Brain microvascular endothelial cell (primary cell): ENCODE measurements around the gene TEAD3.
"Not testable (repeated sequence)": the region's sequence is repeated elsewhere in the genome, so short reads cannot be mapped to it uniquely, and the experiment has no call there.

ENCODE experiments used
- DNase-seq: peaks from one replicate; pipeline ENCODE4 v3.0.0-alpha.2; 2020
- H3K27ac ChIP-seq: fragments of 250-450 bp; sonication (Bioruptor Pico); 2 replicates; pipeline ENCODE4 v1.5.1; 2020; ENCODE audit warnings: mild to moderate bottlenecking, moderate library complexity
- H3K27me3 ChIP-seq: fragments of 250-450 bp; sonication (Bioruptor Pico); replicated peaks from 2 replicates; pipeline ENCODE4 v1.5.1; 2020; ENCODE audit warnings: mild to moderate bottlenecking
- H3K36me3 ChIP-seq: fragments of 250-450 bp; sonication (Bioruptor Pico); replicated peaks from 2 replicates; pipeline ENCODE4 v1.5.1; 2020; ENCODE audit warnings: mild to moderate bottlenecking
- H3K4me3 ChIP-seq: 2 replicates; pipeline ENCODE4 v1.5.1; 2011; ENCODE audit warnings: low read depth, mild to moderate bottlenecking, control low read depth, low read length, moderate library complexity
- CTCF ChIP-seq: IDR thresholded peaks from 2 replicates; pipeline ENCODE4 v1.5.1; 2011; ENCODE audit warnings: low read depth, mild to moderate bottlenecking, moderate library complexity, low read length, control low read depth, inconsistent platforms; ENCODE audit errors: missing control alignments
- in situ Hi-C: cut with HindIII; loops from 2 replicates; pipeline ENCODE4 v1.10.0; 2017; ENCODE audit warnings: low sequenced_read_pairs, low pct_ligation_motif_present

Gene TEAD3

GRCh38 chr6:35442693-35443092 lies 54.2 kb downstream of the TEAD3 start:
- no peak overlapping the region for H3K27ac ChIP-seq
- in situ Hi-C loops: no loop called here
- no peak for DNase-seq
- TF ChIP-seq CTCF: no peak
- no peak overlapping the region for H3K4me3 ChIP-seq
- no peaks in the 10 kb centered on the region for H3K27me3 ChIP-seq
- no peaks in the 10 kb centered on the region for H3K36me3 ChIP-seq

DNA sequence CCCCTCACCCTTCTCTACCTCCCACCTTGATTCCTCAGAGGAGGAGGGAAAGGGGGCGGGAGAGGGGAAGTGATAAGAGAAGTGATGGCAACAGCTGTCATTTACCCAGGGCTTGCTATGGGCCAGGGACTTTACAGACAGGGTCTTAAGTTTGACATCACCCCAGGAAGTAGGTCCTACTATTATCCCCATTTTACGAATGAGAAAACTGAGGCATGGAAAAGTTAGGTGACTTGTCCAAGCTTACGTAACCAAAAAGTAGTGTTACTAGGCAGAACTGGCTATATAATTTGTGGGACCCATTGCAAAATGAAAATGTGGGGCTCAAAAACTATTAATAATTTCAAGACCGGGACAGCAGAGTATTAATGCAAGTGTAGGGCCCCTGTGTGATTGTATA lies 55.2 kb downstream of the TEAD3 start:
- Histone ChIP-seq H3K36me3 (no peaks in the 10 kb centered on the region), H3K4me3 (no peak overlapping the region), H3K27ac (no peak overlapping the region), H3K27me3 (no peaks in the 10 kb centered on the region)
- TF ChIP-seq CTCF: no peak
- in situ Hi-C loops: no loop called here
- DNase-seq: no peak

DNA sequence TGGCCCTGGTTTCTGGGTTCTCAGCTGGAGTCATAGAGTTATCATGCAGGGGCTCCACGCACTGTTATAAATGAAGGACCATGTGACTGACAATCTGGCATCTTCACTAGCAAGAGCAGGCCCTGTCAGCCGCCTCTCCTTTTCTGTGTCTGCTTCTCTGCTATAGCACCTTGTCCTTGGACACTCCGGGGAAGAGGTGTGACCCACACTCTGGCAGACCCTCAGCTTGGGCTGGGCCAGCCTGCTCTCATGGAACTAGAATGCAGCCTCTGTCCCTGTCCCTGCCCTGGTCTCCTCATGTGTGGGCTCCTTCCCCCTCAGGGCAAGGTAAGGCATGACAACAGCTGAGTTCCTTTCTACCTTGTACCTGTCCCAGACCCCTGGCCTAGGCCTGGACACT lies 55.7 kb downstream of the TEAD3 start:
- TF ChIP-seq CTCF: no peak
- no peak for DNase-seq
- no peaks in the 10 kb centered on the region for H3K27me3 ChIP-seq
- H3K27ac ChIP-seq: no peak overlapping the region
- in situ Hi-C loops: no loop called here
- H3K36me3 ChIP-seq: no peaks in the 10 kb centered on the region
- no peak overlapping the region for H3K4me3 ChIP-seq

- Histone ChIP-seq H3K27ac (no peak overlapping the region), H3K27me3 (no peaks in the 10 kb centered on the region), H3K36me3 (no peaks in the 10 kb centered on the region), H3K4me3 (no peak overlapping the region)
- DNase-seq: no peak
- in situ Hi-C loops: no loop called here
- no peak for TF ChIP-seq CTCF
Observed at GRCh38 chr6:35439308-35439707, 57.6 kb downstream of the TEAD3 start.

GRCh38 chr6:35438378-35439065 lies 58.4 kb downstream of the TEAD3 start:
- in situ Hi-C loops, DNase-seq, H3K36me3 ChIP-seq, H3K27ac ChIP-seq, H3K4me3 ChIP-seq, H3K27me3 ChIP-seq: not testable (repeated sequence)

GRCh38 chr6:35436071-35436857 lies 60.6 kb downstream of the TEAD3 start:
- DNase-seq: no peak
- Histone ChIP-seq H3K27ac (no peak overlapping the region), H3K4me3 (no peak overlapping the region), H3K27me3 (no peaks in the 10 kb centered on the region), H3K36me3 (no peaks in the 10 kb centered on the region)
- no peak for TF ChIP-seq CTCF
- in situ Hi-C loops: no loop called here
